ENCODE results near the gene NCAM1. TPM values are rescaled to one million over a fixed set of nuclear protein-coding genes. Genes with fewer than 3 reads are reported as not detected.
A peak's percentile ranks its signal among the peaks of the same experiment; 100 is the strongest.

NCAM1 gene
- total RNA-seq, 2 experiments from 2014 or later, result 0.34 TPM; not detected in 1

GRCh38 chr11:113184498-113184897 lies 223.3 kb downstream of the NCAM1 start:
- H3K4me3 ChIP-seq (ENCODE audit: low read length), result no peak overlapping the region
- no peak for ATAC-seq (ENCODE audit: poor library complexity)
- TF ChIP-seq CTCF (IDR thresholded peaks at IDR 0.05), result no peak
- Mint-ChIP-seq H3K27me3 (peaks cover 27% of the 10 kb centered on the region), H3K4me3 (no peak overlapping the region), H3K36me3 (ENCODE audit: low read depth) (no peaks in the 10 kb centered on the region), H3K9me3 (no peaks in the 10 kb centered on the region), H3K4me1 (ENCODE audit: low read depth) (no peaks in the 10 kb centered on the region), H3K27ac (no peak overlapping the region)
- no peaks in the 10 kb centered on the region for H3K4me1 ChIP-seq (ENCODE audit: insufficient read depth, low read length)
- no peaks in the 10 kb centered on the region for H3K36me3 ChIP-seq (ENCODE audit: insufficient read depth, low read length)
- ChIA-PET POLR2A (no interaction called here), CTCF (no interaction called here)
- no peaks in the 10 kb centered on the region for H3K9me3 ChIP-seq (ENCODE audit: control insufficient read depth in 1 of 2, insufficient read depth in 1 of 2, low read length in 2 of 2)
- peaks cover 3 to 11% of the 10 kb centered on the region in 2 experiments for H3K27me3 ChIP-seq (ENCODE audit: control insufficient read depth in 1 of 2, insufficient read depth in 2 of 2, low read length in 2 of 2)
- DNase-seq, result peak in 2 of 14 experiments; percentile 23 to 32
- intact Hi-C loops (cut with DNase I, micrococcal nuclease), result no loop called here
- no peak overlapping the region for H3K27ac ChIP-seq (ENCODE audit: low read depth in 1 of 2, low read length in 2 of 2)

- Mint-ChIP-seq H3K4me3 (no peak overlapping the region), H3K27me3 (peaks cover 26% of the 10 kb centered on the region), H3K9me3 (no peaks in the 10 kb centered on the region), H3K36me3 (ENCODE audit: low read depth) (no peaks in the 10 kb centered on the region), H3K4me1 (ENCODE audit: low read depth) (no peaks in the 10 kb centered on the region), H3K27ac (no peak overlapping the region)
- DNase-seq (peak in 3 of 14 experiments; percentile 21 to 46 (median 45)), ATAC-seq (ENCODE audit: poor library complexity) (no peak)
- intact Hi-C loops (cut with DNase I, micrococcal nuclease), result no loop called here
- Histone ChIP-seq H3K27me3 (ENCODE audit: control insufficient read depth in 1 of 2, insufficient read depth in 2 of 2, low read length in 2 of 2) (peaks cover 2 to 3% of the 10 kb centered on the region in 2 experiments), H3K4me1 (ENCODE audit: insufficient read depth, low read length) (no peaks in the 10 kb centered on the region), H3K4me3 (ENCODE audit: low read length) (no peak overlapping the region), H3K27ac (ENCODE audit: low read depth in 1 of 2, low read length in 2 of 2) (no peak overlapping the region), H3K9me3 (ENCODE audit: control insufficient read depth in 1 of 2, insufficient read depth in 1 of 2, low read length in 2 of 2) (no peaks in the 10 kb centered on the region), H3K36me3 (ENCODE audit: insufficient read depth, low read length) (no peaks in the 10 kb centered on the region)
- no peak for TF ChIP-seq CTCF (IDR thresholded peaks at IDR 0.05)
- CTCF ChIA-PET, result no interaction called here
- POLR2A ChIA-PET, result no interaction called here
Measured at GRCh38 chr11:113188371-113188834, 227.2 kb downstream of the NCAM1 start.

GRCh38 chr11:113189909-113190667 lies 228.9 kb downstream of the NCAM1 start:
- Histone ChIP-seq H3K4me1 (ENCODE audit: insufficient read depth, low read length) (no peaks in the 10 kb centered on the region), H3K36me3 (ENCODE audit: insufficient read depth, low read length) (no peaks in the 10 kb centered on the region), H3K4me3 (ENCODE audit: low read length) (no peak overlapping the region), H3K27ac (ENCODE audit: low read depth in 1 of 2, low read length in 2 of 2) (no peak overlapping the region), H3K9me3 (ENCODE audit: control insufficient read depth in 1 of 2, insufficient read depth in 1 of 2, low read length in 2 of 2) (no peaks in the 10 kb centered on the region), H3K27me3 (ENCODE audit: control insufficient read depth in 1 of 2, insufficient read depth in 2 of 2, low read length in 2 of 2) (peaks cover 2 to 6% of the 10 kb centered on the region in 2 experiments)
- ChIA-PET POLR2A (no interaction called here), CTCF (no interaction called here)
- DNase-seq (peak in 3 of 14 experiments; percentile 19 to 39 (median 27)), ATAC-seq (ENCODE audit: poor library complexity) (no peak)
- intact Hi-C loops (cut with DNase I, micrococcal nuclease), result no loop called here
- TF ChIP-seq CTCF (IDR thresholded peaks at IDR 0.05), result no peak
- no peak overlapping the region for H3K27ac Mint-ChIP-seq
- peaks cover 26% of the 10 kb centered on the region for H3K27me3 Mint-ChIP-seq
- no peaks in the 10 kb centered on the region for H3K36me3 Mint-ChIP-seq (ENCODE audit: low read depth)
- H3K9me3 Mint-ChIP-seq, result no peaks in the 10 kb centered on the region
- H3K4me1 Mint-ChIP-seq (ENCODE audit: low read depth), result no peaks in the 10 kb centered on the region
- no peak overlapping the region for H3K4me3 Mint-ChIP-seq
